ENCODE data around the gene CC2D2B.
"Not testable (repeated sequence)": the region's sequence is repeated elsewhere in the genome, so short reads cannot be mapped to it uniquely, and the experiment has no call there.

Gene CC2D2B

GRCh38 chr10:96046546-96046945, 138.8 kb downstream of the CC2D2B start:
- Histone ChIP-seq H3K4me3 (replicated peaks; ENCODE audit: low read depth, low read length) (no peak overlapping the region), H3K36me3 (ENCODE audit: control insufficient read depth, insufficient read depth, low read length) (peaks cover 4% of the 10 kb centered on the region), H3K27me3 (replicated peaks; ENCODE audit: control insufficient read depth, insufficient read depth, low read length) (no peaks in the 10 kb centered on the region)
- no peak for TF ChIP-seq CTCF (IDR thresholded peaks at IDR 0.05; ENCODE audit: insufficient read depth, low read length, poor library complexity, severe bottlenecking)
- DNase-seq (ENCODE audit: extremely low read depth, insufficient read length), result no peak

GRCh38 chr10:96047004-96047649, 139.4 kb downstream of the CC2D2B start:
- Histone ChIP-seq H3K27me3 (replicated peaks; ENCODE audit: control insufficient read depth, insufficient read depth, low read length) (no peaks in the 10 kb centered on the region), H3K4me3 (replicated peaks; ENCODE audit: low read depth, low read length) (no peak overlapping the region), H3K36me3 (ENCODE audit: control insufficient read depth, insufficient read depth, low read length) (peaks cover 4% of the 10 kb centered on the region)
- no peak for TF ChIP-seq CTCF (IDR thresholded peaks at IDR 0.05; ENCODE audit: insufficient read depth, low read length, poor library complexity, severe bottlenecking)
- no peak for DNase-seq (ENCODE audit: extremely low read depth, insufficient read length)

- not testable (repeated sequence) for H3K27me3 ChIP-seq (replicated peaks; ENCODE audit: control insufficient read depth, insufficient read depth, low read length); H3K4me3 ChIP-seq (replicated peaks; ENCODE audit: low read depth, low read length); H3K36me3 ChIP-seq (ENCODE audit: control insufficient read depth, insufficient read depth, low read length); DNase-seq (ENCODE audit: extremely low read depth, insufficient read length)
Measured at GRCh38 chr10:96047925-96048324, 140.2 kb downstream of the CC2D2B start.

GRCh38 chr10:96049340-96049739, 141.6 kb downstream of the CC2D2B start:
- TF ChIP-seq CTCF (IDR thresholded peaks at IDR 0.05; ENCODE audit: insufficient read depth, low read length, poor library complexity, severe bottlenecking), result no peak
- no peak for DNase-seq (ENCODE audit: extremely low read depth, insufficient read length)
- H3K4me3 ChIP-seq (replicated peaks; ENCODE audit: low read depth, low read length), result no peak overlapping the region
- no peaks in the 10 kb centered on the region for H3K27me3 ChIP-seq (replicated peaks; ENCODE audit: control insufficient read depth, insufficient read depth, low read length)
- peaks cover 4% of the 10 kb centered on the region for H3K36me3 ChIP-seq (ENCODE audit: control insufficient read depth, insufficient read depth, low read length)

GRCh38 chr10:96053985-96054384, 146.2 kb downstream of the CC2D2B start:
- Histone ChIP-seq H3K36me3 (ENCODE audit: control insufficient read depth, insufficient read depth, low read length) (peaks cover 8% of the 10 kb centered on the region), H3K4me3 (replicated peaks; ENCODE audit: low read depth, low read length) (no peak overlapping the region), H3K27me3 (replicated peaks; ENCODE audit: control insufficient read depth, insufficient read depth, low read length) (no peaks in the 10 kb centered on the region)
- no peak for TF ChIP-seq CTCF (IDR thresholded peaks at IDR 0.05; ENCODE audit: insufficient read depth, low read length, poor library complexity, severe bottlenecking)
- DNase-seq (ENCODE audit: extremely low read depth, insufficient read length), result no peak

- Histone ChIP-seq H3K36me3 (ENCODE audit: control insufficient read depth, insufficient read depth, low read length) (peaks cover 8% of the 10 kb centered on the region), H3K27me3 (replicated peaks; ENCODE audit: control insufficient read depth, insufficient read depth, low read length) (no peaks in the 10 kb centered on the region), H3K4me3 (replicated peaks; ENCODE audit: low read depth, low read length) (no peak overlapping the region)
- no peak for TF ChIP-seq CTCF (IDR thresholded peaks at IDR 0.05; ENCODE audit: insufficient read depth, low read length, poor library complexity, severe bottlenecking)
- no peak for DNase-seq (ENCODE audit: extremely low read depth, insufficient read length)
Measured at GRCh38 chr10:96056787-96057186, 149.0 kb downstream of the CC2D2B start.

Data from GM06990 (cell line).